ENCODE data around the gene CLPX.
A peak's percentile ranks its signal among the peaks of the same experiment; 100 is the strongest.
"Not testable (repeated sequence)": the region's sequence is repeated elsewhere in the genome, so short reads cannot be mapped to it uniquely, and the experiment has no call there.

Gene CLPX

DNA sequence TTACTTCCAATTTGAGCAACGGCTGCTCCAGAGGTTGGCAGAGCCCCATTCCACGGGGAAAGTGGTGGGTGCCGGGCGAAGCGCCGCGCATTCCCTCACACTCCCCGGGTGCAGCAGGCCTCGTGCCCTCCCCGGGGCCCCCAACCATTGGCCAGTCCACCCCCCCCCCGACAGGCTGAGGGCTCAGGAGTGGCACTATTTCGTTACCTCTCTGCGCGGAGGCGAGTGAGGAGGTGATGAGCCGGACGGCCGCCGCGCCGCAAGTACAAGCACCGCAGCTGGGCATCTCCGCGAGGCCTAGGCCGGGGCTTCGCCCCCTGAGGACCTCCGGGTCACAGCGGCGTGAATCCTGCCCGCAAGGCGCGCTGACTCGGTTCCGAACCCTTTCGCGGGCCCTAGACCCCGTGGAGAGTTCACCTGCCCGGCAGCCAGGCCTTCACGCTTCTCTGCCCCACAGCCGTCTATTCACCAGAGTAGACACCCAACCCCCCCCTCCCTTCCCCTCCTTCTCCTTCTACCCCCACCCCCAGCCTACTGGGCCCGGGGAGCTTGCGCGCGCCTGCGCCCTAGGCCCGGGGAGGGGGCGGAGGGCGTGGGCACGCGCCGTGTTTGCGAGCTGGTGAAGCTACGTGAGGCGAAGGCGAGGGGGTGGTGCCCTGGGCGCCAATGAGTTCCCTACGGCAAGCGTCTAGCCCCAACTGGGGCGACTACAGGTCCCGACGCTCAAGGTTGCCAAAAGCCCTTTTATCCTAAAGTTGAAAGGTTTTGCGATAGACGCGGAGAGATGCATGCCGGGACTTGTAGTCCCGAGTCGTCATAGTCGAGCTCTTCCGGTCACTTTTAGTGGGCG, at the start of gene CLPX:
Gene CLPX, minus strand, starts transcription at position 475 of the 850 bp plus-strand sequence. Its CDS starts 189 bp downstream, at position 286.
- DNase-seq (ENCODE audit: low spot score): peak; percentile 93

DNA sequence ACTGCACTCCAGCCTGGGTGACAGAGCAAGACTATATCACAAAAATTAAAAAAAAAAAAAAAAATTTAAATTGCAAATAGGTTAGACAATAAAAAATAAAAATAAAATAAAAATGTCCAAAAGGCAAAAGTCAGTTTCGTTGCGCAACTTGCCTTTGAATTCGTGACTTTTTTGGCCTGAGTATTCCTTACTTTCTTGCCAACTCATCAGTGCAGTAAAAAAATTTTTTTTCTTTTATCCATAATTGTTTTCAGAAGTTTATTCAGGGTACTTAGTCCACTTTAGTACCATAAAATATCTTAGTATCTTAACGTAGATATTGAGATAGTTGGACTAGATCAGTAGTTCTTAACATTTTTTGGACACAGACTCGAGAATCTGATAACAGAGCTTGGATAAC, 48.6 kb upstream of the CLPX start:
- DNase-seq (ENCODE audit: low spot score): no peak

DNA sequence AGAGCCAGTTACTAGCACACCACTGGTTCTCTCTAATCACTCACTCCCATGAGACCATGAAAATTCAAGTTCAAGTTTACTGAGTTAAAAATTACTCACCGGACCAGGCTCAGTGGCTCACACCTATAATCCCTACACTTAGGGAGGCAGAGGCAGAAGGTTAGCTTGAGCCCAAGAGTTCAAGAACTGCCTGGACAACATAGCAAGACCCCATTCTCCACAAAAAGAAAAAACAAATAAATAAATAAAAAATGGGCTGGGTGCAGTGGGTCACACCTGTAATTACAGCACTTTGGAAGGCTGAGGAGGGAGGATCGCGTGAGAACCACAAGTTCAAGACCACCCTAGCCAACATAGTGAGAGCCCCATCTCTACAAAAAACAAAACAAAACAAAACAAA, 47.4 kb upstream of the CLPX start:
- no peak for DNase-seq (ENCODE audit: low spot score)

DNA sequence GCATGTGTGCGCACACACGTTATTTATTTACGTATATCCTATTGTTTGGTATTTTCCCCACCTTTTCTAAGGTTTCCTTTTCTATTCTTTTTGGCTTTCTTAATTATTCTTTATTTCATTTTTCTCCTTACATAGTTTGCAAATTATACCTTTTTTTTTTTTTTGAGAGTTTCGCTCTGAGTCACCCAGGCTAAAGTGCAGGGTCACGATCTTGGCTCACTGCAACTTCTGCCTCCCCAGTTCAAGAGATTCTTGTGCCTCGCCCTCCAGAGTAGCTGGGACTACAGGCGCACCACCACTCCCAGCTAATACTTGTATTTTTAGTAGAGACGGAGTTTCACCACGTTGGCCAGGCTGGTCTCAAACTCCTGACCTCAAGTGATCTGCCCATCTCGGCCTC, 46.2 kb upstream of the CLPX start:
- DNase-seq (ENCODE audit: low spot score): no peak

DNA sequence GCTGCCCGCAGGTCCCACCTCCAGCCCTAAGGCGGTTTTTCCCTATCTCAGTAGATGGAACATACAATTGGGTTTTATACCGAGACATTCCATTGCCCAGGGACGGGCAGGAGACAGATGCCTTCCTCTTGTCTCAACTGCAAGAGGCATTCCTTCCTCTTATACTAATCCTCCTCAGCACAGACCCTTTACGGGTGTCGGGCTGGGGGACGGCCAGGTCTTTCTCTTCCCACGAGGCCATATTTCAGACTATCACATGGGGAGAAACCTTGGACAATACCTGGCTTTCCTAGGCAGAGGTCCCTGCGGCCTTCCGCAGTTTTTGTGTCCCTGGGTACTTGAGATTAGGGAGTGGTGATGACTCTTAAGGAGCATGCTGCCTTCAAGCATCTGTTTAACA, 41.8 kb upstream of the CLPX start:
- DNase-seq (ENCODE audit: low spot score): not testable (repeated sequence)

DNA sequence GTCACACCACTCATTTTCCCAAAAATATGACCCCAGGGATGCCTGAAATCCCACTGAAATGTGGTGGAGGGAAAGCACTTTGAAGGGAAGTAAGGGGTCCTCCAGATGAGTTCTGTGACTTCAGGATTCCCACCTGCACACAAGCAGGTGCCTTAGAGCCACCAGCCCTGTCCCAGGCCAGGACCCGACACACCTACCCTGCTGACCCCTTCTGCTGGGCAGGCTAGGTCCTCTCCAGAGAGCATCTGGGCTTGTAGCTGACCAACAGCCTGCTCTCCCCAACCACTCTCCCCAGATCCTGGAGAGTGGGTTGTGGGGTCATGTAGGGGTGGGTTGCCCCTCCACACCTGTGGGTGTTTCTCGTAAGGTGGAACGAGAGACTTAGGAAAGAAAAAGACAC, 41.1 kb upstream of the CLPX start:
- no peak for DNase-seq (ENCODE audit: low spot score)

DNA sequence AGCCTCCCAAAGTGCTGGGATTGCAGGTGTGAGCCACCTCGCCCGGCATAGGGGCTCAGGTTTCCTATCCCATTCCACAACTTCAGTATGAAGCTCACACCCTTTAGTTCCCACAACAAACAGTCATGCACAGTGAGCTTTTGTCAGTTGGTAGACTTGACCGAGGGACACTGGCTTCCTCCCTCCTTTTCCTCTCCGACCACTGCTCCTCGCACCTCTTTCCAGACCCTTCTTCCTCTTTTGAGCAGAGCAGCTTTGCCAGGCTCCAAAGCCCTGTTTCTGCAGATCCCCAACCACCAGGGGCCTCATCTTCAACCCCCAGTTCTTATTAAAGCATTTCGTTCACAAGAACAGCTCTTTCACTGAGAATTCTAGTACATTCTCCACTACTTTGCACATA, 38.9 kb upstream of the CLPX start:
- no peak for DNase-seq (ENCODE audit: low spot score)

DNA sequence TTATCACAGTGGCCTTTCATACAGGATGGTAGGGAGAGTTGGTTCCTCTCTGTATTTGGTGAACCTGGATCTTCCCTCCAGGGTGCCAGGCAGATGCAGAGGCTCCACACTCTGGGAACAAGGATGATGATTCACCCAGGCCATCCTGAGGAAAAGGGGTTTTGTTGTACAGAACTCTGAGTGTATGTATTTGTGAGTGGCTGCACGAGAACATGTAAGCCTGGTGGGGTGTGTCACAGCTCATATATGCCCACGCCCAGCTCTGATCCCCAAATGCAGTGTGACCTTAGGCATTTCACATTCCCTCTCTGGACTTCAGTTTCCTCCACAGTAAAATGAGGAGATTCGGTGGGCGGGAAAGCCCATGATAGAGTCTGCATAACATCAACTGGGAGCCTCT, 37.7 kb upstream of the CLPX start:
- DNase-seq (ENCODE audit: low spot score): no peak

DNA sequence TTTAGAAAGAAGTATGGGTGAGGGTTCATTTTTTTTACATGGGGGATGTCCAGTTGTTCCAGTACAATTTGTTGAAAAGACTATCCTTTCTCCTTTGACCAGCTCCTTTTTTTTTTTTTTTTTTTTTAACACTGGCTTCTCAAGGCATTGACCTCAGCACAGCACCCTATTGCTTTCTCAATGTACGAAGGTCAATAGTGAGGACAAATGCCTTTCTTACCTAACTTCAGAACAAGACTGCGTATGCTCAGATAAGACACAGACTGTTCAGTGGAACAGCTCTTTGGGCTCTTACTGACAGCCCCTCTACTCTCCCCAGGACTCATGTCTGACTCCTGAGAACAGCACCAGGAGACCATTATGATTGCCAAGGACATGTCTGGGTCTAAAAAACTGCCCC, 36.6 kb upstream of the CLPX start:
- no peak for DNase-seq (ENCODE audit: low spot score)

DNA sequence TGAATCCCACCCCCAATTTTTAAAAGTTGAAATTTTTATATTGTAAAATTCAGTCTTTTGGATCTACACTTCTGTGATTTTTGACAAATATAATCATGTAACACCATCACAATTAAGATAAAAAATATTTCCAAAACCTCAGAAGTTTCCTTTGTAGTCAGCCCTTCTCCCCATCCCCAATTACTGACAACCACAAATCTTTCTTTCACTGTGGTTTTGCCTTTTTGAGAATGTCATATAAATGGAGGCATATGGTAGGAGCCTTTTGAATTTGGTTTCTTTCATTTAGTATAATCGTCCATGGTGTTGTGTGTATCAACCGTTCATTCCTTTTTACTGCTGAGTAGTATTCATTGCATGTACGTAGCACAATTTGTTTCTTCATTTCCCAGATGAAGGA, 34.0 kb upstream of the CLPX start:
- DNase-seq (ENCODE audit: low spot score): no peak

DNA sequence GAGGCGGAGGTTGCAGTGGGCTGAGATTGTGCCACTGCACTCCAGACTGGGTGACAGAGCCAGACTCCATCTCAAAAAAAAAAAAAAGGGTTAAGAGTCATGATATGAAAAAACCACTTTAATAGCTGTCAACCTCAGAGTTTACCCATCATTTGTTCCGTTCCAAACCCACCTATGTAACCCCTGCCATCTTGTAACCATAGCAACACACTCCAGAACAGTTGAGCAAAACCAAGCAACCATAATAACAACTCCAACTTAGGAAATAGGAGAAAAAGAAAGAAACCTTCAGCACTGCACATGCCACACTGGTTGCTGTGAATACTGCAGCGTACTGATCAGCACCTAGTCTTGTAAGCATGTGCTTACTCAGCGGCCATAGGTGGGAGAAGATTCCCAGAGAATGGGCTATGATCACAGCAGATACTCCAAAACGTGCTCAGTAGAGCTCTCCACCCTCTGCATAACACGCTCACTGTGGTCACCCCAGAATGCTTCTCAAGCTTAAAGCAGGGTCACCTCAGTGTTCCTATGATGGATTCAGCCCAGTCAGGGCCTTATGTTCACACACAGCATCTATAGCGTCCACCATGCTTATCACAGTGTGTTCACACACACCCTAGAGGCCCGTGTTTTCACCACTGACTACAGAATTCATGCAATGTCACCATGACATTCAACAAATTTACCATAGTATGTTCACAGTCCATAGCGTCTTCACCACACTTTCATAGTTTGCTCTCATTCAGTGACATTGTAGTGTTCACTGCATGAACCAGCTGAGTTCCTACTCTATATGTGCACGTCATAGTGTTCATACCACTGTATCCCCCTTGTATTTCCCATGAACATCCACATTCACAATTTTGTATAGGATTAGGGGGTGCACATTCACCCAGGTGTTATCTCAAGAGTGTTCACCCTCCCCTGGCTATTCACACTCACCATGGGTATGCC, 32.7 kb upstream of the CLPX start:
- DNase-seq (ENCODE audit: low spot score): no peak

DNA sequence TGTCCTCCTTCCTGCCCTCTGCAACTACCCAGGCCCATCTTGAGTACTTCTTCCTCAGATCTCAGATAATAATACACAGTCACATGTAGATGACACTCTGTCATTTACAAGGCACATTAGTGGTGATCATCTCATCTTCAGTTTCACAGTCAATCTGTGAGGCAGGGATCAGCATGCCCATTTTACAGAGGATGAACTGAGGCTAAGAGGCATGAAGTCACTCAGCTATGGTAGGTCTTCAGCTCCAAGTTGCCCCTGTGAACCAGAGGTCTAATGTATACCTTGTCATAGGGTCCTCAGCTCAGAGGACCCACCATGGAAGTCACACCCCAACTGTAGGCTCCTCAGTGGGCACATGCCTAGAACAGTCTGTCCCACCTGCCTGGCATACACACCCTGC, 30.4 kb upstream of the CLPX start:
- DNase-seq (ENCODE audit: low spot score): no peak

DNA sequence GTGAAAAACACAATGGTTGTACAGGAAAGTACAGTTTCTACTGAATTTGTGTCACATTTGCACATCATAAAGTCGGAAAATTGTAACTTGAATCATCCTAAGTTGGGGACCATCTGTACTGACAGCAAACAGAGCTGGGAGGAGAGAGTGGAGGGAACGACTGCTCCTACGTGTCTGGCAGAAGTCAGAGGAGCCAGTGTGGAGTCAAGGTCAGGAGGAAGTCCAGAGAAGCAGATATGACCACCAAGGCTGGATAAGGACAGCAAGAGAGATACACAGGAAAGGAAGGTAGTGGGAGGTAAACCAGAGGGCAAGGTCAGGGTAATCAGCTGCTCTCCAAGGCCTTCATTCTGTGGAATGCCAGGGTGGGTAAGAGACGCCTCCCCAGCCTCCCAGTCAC, 28.9 kb upstream of the CLPX start:
- no peak for DNase-seq (ENCODE audit: low spot score)

DNA sequence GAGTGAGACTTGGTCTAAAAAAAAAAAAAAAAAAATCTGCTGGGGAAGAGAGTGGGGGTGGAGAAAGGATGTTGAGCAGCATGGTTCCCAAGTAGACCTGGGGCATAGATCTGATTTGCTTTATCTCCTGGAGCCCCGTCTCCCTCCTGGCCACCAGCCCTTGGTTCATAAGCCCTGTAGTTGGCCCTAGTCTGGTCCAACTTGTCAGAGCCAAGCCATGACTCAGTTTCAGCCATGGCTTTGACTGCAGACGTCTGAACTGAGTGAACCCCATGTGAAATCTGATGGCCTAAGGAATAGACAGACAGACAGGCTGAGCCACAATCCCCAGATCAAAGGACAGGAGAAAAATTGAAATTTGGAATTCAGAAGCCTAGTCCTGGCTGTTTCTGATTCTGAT, 28.1 kb upstream of the CLPX start:
- no peak for DNase-seq (ENCODE audit: low spot score)

DNA sequence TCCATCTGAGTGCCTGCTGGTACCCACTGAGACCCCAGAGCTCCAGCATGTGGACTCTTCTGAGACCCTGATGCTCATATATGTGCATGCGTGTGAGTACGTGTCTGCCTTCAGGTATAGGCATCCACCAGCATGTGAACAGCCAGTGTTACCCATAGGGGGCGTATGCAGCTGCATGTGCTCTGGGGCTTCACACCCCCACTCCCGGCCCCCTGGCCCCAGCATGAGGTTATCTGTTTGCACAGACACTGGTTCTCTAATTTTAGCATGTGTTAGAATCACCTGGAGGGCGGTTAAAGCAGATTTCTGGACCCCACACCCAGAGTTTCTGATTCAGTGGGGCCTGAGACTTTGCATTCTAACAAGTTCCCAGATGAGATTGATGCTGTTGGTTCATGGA, 27.0 kb upstream of the CLPX start:
- DNase-seq (ENCODE audit: low spot score): peak; percentile 57

DNA sequence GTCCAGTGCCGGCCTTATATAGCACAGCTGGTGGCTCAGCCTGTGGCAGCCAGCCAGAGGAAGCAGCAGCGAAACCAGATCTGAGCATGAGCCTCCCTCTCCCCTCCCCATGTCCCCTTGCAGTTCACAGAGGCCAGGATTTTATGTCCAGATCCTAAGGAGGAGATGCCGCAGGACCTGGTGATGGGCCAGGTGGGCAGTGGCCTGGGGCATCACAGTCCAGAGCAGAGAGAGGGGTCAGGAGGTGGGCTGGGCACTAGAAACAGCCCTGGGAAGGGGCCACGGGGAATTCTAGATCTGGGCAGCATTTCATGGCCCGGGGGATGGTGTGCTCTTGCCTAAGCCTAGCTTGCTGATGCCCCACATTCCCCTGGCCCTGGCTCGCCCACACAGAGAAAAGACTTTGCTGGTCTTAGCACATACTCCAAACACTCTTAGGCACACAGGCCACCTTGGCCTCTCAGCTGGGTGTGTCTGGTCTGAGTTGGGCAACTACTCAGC, 26.4 kb upstream of the CLPX start:
- DNase-seq (ENCODE audit: low spot score): no peak

DNA sequence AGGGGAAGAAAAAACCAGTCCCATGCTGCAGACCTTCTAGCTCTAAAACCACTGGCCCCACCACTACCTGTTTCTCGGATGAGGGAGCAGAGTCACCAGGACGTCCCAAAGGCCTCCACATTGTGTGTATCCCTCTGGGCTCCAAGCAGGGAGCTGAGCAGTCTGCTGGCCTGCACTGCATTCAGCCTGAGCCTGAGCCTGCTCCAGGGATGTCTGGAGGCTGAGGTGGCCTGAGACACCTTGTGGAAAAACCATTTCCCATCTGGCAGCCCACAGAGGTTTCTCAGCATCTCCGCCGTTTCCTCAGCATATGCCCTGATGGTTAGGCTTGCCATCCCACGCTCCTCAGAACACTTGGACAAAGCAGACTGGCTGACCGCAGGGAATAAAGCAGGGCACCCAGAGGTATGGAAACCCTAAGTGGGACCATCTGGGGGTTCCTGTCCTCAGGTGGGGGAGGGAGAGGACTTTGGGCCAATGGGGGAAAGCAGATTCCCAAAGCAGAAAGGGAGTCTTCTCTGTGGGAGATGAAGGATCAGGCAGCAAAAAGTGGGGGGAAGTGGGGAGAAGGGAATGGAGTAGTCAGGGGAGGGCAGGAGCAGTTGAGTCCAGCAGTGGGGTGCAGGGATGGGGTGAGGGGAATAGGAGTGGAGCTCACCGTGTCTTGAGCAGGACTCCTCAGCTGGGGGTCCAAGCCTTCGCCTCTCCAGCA, 25.8 kb upstream of the CLPX start, which contains the start of gene CILP:
Gene CILP, minus strand, starts transcription at position 704 of the 712 bp plus-strand sequence. CDS start 1,718 bp downstream, outside the sequence.
- no peak for DNase-seq (ENCODE audit: low spot score)

DNA sequence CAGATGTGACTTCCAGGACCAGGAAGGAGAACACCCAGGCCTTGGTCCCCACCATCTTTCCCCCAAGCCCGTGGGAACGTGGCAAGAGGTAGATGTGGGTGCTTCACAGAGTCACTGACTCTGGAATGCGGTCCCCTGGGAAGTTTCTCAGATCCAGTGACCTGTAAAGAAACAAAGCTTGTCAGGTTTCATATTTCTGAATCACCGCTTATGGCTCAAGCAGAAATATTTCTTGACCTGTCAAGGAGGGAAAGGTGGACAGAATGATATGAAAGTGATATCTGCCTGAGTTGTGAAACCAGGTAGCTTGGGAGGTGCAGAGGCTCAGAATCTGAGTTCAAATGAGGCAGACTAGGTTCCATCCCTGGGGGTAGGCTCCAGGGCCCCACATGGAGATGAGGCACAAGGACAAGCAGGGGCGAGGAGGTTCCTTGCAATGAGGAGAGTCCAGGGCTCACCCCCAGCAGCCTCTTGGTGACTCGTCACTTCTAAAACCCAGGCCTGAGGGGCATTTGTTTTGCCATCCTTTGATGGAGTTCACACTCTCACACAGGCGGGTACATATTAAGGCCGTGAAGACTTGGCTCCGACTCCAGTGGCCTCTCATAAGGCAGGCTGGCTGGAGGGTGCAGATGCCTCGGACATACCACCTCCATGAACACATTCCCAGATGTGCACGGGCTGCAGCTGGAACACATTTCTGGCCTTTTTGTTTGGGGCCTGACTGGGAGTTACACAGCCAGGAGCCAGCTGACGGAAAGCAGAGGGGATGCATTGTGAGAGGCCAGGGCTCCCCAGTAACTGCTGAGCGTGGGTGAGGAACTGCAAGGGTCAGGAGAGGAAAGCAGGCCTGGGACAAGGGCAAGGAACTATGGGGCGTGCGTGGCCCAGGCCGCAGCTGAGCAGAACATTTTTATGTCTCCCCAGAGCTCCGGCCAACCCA, 24.8 kb upstream of the CLPX start:
- no peak for DNase-seq (ENCODE audit: low spot score)

DNA sequence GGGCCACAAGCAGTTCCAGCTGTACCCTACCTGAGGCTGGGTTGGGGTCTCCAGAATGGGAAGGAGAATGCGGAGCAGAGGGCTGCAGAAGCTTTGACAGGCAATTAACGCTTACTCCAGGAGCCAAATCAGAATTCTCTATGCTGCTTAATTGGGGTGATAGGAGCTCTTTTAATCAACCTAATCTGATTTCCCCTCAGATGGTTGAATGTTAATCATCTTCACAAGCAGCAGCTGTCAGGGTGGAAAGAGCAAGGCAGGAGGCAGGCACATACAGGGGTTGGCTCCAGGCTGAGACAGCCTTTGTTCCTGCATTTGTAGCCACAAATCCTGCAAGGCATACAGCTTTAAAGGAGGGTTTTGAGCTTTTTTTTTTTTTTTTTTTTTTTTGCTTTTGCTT, 23.5 kb upstream of the CLPX start:
- DNase-seq (ENCODE audit: low spot score): no peak

DNA sequence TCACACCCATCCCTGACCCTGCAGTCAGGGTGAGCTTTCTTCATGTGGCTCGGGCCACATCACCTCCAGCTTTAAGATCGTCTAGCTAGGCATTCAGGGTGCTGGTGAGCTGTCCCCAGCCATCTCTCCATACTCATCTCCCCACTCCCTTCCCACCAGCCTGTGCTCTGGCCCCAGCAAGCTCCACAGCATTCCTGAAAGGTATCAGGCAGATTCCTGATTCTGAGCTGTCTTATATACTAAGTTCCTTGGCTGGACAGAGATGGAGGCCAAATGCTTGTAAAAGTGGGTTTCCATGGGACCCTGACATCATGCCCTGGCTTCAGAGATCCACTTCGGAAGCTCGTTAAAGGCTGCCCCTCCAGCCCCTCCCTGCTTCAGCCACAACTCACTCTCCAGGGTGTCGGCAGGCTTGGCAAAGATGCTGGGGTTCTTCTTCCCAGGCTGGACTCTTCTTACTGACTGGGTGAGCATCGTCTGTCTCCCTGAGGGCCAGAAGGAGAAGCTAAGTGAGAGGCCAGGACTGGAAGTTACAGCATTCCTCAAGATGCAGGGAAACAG, 22.2 kb upstream of the CLPX start:
- no peak for DNase-seq (ENCODE audit: low spot score)

DNA sequence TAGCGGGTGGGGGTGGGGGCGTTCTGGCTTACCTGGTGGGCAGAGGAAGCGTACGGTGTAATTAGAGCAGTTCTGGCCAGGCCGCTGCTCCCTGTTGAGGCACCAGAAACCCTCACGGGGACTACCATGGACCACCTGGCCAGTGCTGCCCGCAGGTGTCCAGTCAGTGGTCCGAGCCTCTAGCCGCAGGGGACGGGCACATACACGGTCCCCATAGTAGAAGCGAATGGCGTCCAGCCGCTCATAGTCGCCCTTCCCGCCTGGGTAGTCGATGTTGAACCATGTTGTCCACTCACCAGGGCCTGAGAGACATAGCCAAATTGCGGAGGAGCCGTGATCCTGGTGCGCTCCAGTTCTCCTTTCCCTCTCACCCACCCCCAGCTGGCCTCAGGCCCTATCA, 21.6 kb upstream of the CLPX start:
- no peak for DNase-seq (ENCODE audit: low spot score)

Data from germinal center (tissue), 1 donor.